Measurements from ENCODE around the gene MCC.

DNA sequence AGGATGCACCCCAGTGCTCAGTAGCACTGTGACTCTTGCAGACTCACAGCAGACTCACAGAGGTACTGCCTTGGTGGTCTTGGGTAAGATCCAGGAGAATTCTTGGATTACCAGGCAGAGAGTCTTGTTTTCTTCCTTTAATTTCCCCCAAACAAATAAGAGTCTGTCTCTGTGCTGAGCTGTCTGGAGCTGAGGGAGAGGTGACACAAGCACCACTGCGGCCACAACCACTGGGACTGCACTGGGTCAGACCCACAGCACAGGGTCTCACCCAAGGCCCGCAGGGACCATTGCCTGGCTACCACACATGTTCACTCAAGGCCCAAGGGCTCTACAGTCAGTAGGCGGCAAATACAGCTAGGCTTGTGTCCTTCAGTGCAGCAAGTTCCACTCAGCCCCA, 13.8 kb upstream of the MCC start:
- no peak for TF ChIP-seq OSR1 (CRISPR knock-in tag; IDR thresholded peaks at IDR 0.05)
- no peak for TF ChIP-seq ARNTL (CRISPR knock-in tag; IDR thresholded peaks at IDR 0.05; ENCODE audit: borderline replicate concordance, low read depth)
- TF ChIP-seq, protein P1, sequence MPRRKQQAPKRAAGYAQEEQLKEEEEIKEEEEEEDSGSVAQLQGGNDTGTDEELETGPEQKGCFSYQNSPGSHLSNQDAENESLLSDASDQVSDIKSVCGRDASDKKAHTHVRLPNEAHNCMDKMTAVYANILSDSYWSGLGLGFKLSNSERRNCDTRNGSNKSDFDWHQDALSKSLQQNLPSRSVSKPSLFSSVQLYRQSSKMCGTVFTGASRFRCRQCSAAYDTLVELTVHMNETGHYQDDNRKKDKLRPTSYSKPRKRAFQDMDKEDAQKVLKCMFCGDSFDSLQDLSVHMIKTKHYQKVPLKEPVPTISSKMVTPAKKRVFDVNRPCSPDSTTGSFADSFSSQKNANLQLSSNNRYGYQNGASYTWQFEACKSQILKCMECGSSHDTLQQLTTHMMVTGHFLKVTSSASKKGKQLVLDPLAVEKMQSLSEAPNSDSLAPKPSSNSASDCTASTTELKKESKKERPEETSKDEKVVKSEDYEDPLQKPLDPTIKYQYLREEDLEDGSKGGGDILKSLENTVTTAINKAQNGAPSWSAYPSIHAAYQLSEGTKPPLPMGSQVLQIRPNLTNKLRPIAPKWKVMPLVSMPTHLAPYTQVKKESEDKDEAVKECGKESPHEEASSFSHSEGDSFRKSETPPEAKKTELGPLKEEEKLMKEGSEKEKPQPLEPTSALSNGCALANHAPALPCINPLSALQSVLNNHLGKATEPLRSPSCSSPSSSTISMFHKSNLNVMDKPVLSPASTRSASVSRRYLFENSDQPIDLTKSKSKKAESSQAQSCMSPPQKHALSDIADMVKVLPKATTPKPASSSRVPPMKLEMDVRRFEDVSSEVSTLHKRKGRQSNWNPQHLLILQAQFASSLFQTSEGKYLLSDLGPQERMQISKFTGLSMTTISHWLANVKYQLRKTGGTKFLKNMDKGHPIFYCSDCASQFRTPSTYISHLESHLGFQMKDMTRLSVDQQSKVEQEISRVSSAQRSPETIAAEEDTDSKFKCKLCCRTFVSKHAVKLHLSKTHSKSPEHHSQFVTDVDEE (CRISPR knock-in tag; IDR thresholded peaks at IDR 0.05), result no peak
- no peak for TF ChIP-seq ESRRG (CRISPR knock-in tag; IDR thresholded peaks at IDR 0.05)
- TF ChIP-seq TCF4 (CRISPR knock-in tag; IDR thresholded peaks at IDR 0.05; ENCODE audit: borderline replicate concordance), result no peak
- TF ChIP-seq, protein P2, sequence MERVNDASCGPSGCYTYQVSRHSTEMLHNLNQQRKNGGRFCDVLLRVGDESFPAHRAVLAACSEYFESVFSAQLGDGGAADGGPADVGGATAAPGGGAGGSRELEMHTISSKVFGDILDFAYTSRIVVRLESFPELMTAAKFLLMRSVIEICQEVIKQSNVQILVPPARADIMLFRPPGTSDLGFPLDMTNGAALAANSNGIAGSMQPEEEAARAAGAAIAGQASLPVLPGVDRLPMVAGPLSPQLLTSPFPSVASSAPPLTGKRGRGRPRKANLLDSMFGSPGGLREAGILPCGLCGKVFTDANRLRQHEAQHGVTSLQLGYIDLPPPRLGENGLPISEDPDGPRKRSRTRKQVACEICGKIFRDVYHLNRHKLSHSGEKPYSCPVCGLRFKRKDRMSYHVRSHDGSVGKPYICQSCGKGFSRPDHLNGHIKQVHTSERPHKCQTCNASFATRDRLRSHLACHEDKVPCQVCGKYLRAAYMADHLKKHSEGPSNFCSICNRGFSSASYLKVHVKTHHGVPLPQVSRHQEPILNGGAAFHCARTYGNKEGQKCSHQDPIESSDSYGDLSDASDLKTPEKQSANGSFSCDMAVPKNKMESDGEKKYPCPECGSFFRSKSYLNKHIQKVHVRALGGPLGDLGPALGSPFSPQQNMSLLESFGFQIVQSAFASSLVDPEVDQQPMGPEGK (CRISPR knock-in tag; IDR thresholded peaks at IDR 0.05; ENCODE audit: borderline replicate concordance), result no peak
- no peak for TF ChIP-seq POU6F1 (CRISPR knock-in tag; IDR thresholded peaks at IDR 0.05; ENCODE audit: borderline replicate concordance, low read depth)
- no peak for TF ChIP-seq RARB (CRISPR knock-in tag; IDR thresholded peaks at IDR 0.05)
- TF ChIP-seq CSDC2 (CRISPR knock-in tag; IDR thresholded peaks at IDR 0.05), result no peak
- no peak for TF ChIP-seq GLIS3 (CRISPR knock-in tag; IDR thresholded peaks at IDR 0.05)
- no peak for TF ChIP-seq BACH2 (CRISPR knock-in tag; IDR thresholded peaks at IDR 0.05; ENCODE audit: borderline replicate concordance)
- TF ChIP-seq ZNF8 (CRISPR knock-in tag; IDR thresholded peaks at IDR 0.05), result no peak
